ENCODE data around the gene CAMTA1.

- TF ChIP-seq SUZ12 (IDR thresholded peaks at IDR 0.05) (no peak), FOXA1 (IDR thresholded peaks at IDR 0.05) (no peak), SP1 (IDR thresholded peaks at IDR 0.05) (no peak), ZNF384 (IDR thresholded peaks at IDR 0.05) (no peak), ELF4 (IDR thresholded peaks at IDR 0.05) (no peak), PKNOX1 (IDR thresholded peaks at IDR 0.05) (no peak), FOXM1 (IDR thresholded peaks at IDR 0.05; ENCODE audit: borderline replicate concordance) (no peak), ARNT (IDR thresholded peaks at IDR 0.05) (no peak), L3MBTL2 (conservative IDR thresholded peaks at IDR 0.05) (no peak)
These were observed 783.8 kb downstream of the CAMTA1 start for GRCh38 chr1:7568901-7569524.
